AG10803 (cell line): ENCODE results near the gene GBA3.

Source experiments
- DNase-seq: peaks from one replicate; pipeline ENCODE4 v3.0.0; 2010; ENCODE audit warnings: low read depth
- H3K4me3 ChIP-seq: 2 replicates; pipeline ENCODE4 v1.5.1; 2011; ENCODE audit warnings: mild to moderate bottlenecking, low read length, control low read depth
- TF ChIP-seq, protein P1 (sequence below): conservative IDR thresholded peaks from 2 replicates; pipeline ENCODE4 v1.5.1; 2011; ENCODE audit warnings: mild to moderate bottlenecking, low read length, control low read depth, inconsistent platforms

Gene GBA3

DNA sequence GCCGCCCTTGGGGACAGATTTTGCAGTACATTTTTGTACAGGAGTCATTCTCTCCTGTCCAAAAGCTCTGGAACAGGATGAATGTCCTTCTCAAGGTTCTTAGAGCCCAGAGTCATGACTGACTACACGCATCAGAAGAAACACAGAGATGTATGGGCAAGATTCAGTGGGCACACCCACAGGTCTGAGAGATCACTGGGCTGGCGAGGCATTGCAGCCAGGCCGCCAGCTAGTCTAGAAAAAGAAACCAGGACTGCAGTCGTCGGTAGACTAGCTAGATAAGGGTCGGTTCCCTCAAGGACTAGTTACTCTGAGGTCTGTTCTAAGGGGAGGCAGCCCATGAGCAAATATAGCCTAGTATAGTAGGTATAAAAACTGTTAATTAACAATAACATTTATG lies 19.8 kb downstream of the GBA3 start:
- H3K4me3 ChIP-seq, result no peak overlapping the region
- TF ChIP-seq, protein P1, sequence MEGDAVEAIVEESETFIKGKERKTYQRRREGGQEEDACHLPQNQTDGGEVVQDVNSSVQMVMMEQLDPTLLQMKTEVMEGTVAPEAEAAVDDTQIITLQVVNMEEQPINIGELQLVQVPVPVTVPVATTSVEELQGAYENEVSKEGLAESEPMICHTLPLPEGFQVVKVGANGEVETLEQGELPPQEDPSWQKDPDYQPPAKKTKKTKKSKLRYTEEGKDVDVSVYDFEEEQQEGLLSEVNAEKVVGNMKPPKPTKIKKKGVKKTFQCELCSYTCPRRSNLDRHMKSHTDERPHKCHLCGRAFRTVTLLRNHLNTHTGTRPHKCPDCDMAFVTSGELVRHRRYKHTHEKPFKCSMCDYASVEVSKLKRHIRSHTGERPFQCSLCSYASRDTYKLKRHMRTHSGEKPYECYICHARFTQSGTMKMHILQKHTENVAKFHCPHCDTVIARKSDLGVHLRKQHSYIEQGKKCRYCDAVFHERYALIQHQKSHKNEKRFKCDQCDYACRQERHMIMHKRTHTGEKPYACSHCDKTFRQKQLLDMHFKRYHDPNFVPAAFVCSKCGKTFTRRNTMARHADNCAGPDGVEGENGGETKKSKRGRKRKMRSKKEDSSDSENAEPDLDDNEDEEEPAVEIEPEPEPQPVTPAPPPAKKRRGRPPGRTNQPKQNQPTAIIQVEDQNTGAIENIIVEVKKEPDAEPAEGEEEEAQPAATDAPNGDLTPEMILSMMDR, result no peak
- no peak for DNase-seq

DNA sequence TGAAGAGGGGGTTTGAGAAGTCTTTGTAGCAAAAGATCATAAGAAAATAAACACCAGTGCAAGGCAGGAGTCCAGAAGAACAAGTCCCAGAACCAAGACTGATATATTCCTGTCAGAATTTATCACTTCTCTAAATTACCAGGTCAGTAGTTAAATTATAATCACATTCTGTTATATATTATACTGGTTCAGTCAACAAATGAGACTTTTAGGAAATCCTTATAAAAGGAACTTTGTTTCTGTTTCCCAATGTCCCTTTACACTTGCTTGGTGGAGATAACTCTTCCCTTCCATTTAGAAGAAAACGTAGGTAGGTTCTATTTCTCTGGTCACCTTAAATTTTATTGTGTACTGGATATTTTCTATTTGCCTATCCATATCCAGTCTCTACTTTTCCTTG lies 21.1 kb downstream of the GBA3 start:
- no peak for DNase-seq
- TF ChIP-seq, protein P1, result no peak
- H3K4me3 ChIP-seq, result no peak overlapping the region

DNA sequence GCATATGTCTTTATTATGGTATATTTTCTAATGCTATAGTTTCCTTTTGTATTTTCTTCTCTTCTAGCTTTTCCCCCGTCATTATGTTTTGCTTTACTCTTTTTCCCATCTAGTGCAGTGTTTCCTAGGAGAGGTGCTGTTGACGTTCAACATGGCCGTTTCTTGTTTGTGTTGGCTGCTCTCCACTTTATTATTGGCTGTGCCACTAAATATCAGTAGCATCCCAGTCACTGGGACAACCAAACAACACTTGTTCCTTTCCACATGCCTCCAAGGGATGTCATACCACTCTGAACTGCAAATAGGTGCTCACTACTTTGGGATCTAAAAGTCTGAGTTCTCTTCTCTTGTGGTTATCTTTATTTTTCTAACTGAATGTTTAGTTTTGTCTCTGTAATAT lies 26.5 kb downstream of the GBA3 start:
- TF ChIP-seq, protein P1, result no peak
- no peak for DNase-seq
- no peak overlapping the region for H3K4me3 ChIP-seq

DNA sequence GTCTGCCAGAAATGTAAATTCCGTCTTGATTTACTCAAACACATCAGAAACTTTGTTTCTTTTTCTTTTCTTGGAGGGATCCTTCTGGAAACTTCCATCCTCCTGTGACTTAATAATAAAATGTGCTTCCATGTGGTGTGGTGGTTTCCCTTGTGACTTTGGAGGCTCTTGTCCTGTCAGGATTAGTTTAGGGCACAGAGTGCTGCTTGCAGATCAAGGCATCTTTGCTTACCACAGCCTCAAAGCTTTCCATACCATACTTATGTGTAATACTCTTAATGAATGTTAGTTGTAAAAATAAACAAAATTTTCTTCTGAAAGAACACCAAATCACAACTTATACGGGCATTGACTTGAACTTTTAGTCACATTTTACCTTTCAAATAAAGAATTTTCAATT lies 27.4 kb downstream of the GBA3 start:
- DNase-seq, result peak; percentile 1
- TF ChIP-seq, protein P1, result no peak

DNA sequence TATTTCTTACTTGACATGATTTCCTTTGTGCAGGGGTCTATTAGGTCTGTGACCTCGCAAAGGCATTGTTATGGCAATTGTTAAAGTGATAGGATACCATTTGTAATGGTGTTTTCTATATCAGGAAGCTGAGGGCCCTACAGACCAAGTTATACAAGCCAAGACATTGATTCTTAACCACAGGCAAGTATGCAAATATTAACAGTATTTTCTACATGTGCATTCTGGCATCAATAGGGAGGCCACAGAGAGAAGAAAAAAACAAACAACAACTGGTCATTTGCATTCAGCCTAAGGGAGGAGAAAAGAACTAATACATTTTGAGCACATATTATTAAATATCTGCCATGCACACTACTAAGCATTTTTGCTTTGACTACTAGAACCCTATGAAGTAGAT lies 28.5 kb downstream of the GBA3 start:
- no peak overlapping the region for H3K4me3 ChIP-seq
- TF ChIP-seq, protein P1, result no peak
- no peak for DNase-seq

More for the DNA sequence above, 27.4 kb downstream of the GBA3 start:
- no peak overlapping the region for H3K4me3 ChIP-seq

DNA sequence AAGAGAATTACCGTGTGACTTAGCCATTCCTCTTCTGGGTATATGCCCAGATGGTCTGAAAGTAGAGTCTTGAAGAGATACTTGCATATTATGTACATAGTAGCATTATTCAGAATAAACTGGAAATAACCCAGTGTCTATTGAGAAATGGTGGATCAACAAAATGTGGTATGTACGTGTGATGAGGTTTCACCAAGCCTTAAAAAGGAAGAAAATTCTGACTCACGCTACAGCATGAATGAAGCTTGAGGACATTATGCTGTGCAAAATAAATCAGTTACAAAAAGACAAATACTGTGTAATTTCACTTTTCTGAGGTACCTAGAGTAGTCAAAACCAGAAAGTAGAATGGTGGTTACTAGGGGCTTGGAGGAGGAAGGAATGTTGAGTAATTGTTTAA lies 37.3 kb downstream of the GBA3 start:
- no peak overlapping the region for H3K4me3 ChIP-seq
- no peak for DNase-seq
- TF ChIP-seq, protein P1, result no peak

DNA sequence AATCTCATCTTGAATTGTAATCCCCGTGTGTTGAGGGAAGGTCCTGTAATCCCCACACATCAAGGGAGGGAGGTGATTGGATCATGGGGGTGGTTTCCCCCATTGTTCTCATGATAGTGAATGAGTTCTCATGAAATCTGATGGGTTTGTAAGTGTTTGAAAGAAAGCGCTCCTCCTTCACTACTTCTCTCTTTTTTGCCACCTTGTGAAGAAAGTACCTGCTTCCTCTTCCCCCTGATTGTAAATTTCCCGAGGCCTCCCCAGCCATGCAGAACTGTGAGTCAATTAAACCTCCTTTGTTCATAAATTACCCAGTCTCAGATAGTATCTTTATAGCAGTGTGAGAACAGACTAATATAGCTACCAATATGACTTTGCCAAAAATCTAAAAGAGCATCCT lies 41.1 kb downstream of the GBA3 start:
- no peak for DNase-seq
- TF ChIP-seq, protein P1, result no peak
- no peak overlapping the region for H3K4me3 ChIP-seq
